MCF 10A (cell line): ENCODE results near the gene ZNF480. TPM values are rescaled to one million over a fixed set of nuclear protein-coding genes. Genes with fewer than 3 reads are reported as not detected.
"Not testable (repeated sequence)": the region's sequence is repeated elsewhere in the genome, so short reads cannot be mapped to it uniquely, and the experiment has no call there.

Source experiments
- BruUV-seq: library from RNA; stranded (reverse); fragments of 400-500 nt; replicated peaks from 2 replicates; lab custom pipeline; 2021; lab: Mats Ljungman, UMichigan
- CTCF ChIA-PET: fragments of 300-600 bp; sonication (Branson Sonifier 250); formaldehyde crosslinking; extraction: SDS; loops from one replicate; lab custom pipeline; 2021; ENCODE audit warnings: antibody characterized with exemption, inconsistent platforms; lab: Yijun Ruan, JAX
- POLR2A ChIA-PET: fragments of 300-600, 350-650 bp; sonication (Branson Sonifier 250); formaldehyde crosslinking; extraction: SDS; loops from one replicate; lab custom pipeline; 2020; ENCODE audit warnings: antibody characterized with exemption, inconsistent platforms; lab: Yijun Ruan, JAX
- DNase-seq: peaks from one replicate; pipeline ENCODE4 v3.0.0-alpha.2; 2018; ENCODE audit not compliant: unreplicated experiment
- H3K27ac Mint-ChIP-seq: one replicate; pipeline ENCODE4 v1.8.0; 2022; ENCODE audit warnings: mild to moderate bottlenecking, low read depth, mixed read lengths; ENCODE audit not compliant: unreplicated experiment
- H3K27me3 Mint-ChIP-seq: one replicate; pipeline ENCODE4 v1.8.0; 2022; ENCODE audit warnings: mixed read lengths; ENCODE audit not compliant: insufficient read depth, unreplicated experiment
- H3K36me3 Mint-ChIP-seq: one replicate; pipeline ENCODE4 v1.8.0; 2022; ENCODE audit warnings: mild to moderate bottlenecking, moderate library complexity, mixed read lengths; ENCODE audit not compliant: insufficient read depth, unreplicated experiment
- H3K4me1 Mint-ChIP-seq: one replicate; pipeline ENCODE4 v1.8.0; 2022; ENCODE audit warnings: mixed read lengths; ENCODE audit not compliant: insufficient read depth, unreplicated experiment
- H3K4me3 Mint-ChIP-seq: one replicate; pipeline ENCODE4 v1.8.0; 2022; ENCODE audit warnings: mild to moderate bottlenecking, moderate library complexity, mixed read lengths; ENCODE audit not compliant: unreplicated experiment
- H3K9me3 Mint-ChIP-seq: one replicate; pipeline ENCODE4 v1.8.0; 2022; ENCODE audit warnings: mixed read lengths; ENCODE audit not compliant: unreplicated experiment
- CTCF ChIP-seq: fragments of 200-600 bp; IDR thresholded peaks from one replicate; pipeline ENCODE4 v1.8.0; 2022; ENCODE audit warnings: antibody characterized with exemption, mild to moderate bottlenecking; ENCODE audit not compliant: unreplicated experiment
- intact Hi-C: fragments of 100-400 bp; cut with micrococcal nuclease; formaldehyde crosslinking; loops from 2 replicates; pipeline ENCODE4 v1.14.1; 2022
- total RNA-seq: library from RNA; stranded (reverse); gene quantifications from 2 replicates; pipeline ENCODE4 v1.2.3, GENCODE V29; 2022

ZNF480 gene
- total RNA-seq, 1 experiment from 2014 or later, result 13.1 TPM

DNA sequence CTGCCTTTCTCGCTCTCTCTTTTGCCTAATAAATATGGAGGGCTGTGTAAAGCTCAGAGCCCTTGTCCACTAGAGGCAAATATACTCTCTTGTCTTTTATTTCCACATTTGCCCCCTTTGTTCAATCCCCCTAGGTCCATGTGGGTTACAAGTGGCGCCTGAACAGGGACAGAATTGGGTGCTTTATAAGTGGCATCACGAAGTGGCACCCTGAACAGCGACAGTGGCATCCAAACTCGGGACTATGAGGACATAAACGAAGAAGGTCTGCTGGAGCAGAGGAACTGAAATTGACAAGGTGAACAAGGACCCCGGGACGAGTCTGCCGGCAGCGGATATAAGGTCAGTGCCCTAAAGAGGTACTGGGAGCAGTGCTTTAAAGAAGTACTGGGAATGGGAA lies 34.8 kb downstream of the ZNF480 start:
- intact Hi-C loops, result no loop called here
- Mint-ChIP-seq H3K27me3 (no peaks in the 10 kb centered on the region), H3K27ac (no peak overlapping the region), H3K36me3 (no peaks in the 10 kb centered on the region), H3K4me1 (no peaks in the 10 kb centered on the region), H3K9me3 (peaks cover 27% of the 10 kb centered on the region), H3K4me3 (no peak overlapping the region)
- ChIA-PET CTCF (no interaction called here), POLR2A (no interaction called here)
- no peak for TF ChIP-seq CTCF
- DNase-seq, result no peak
- no TSS peak for BruUV-seq

- no peak for TF ChIP-seq CTCF
- intact Hi-C loops, result no loop called here
- no peak for DNase-seq
- no peaks in the 10 kb centered on the region for H3K27me3 Mint-ChIP-seq
- no peak overlapping the region for H3K4me3 Mint-ChIP-seq
- H3K9me3 Mint-ChIP-seq, result peaks cover 39% of the 10 kb centered on the region
- no peak overlapping the region for H3K27ac Mint-ChIP-seq
- H3K4me1 Mint-ChIP-seq, result no peaks in the 10 kb centered on the region
- no TSS peak for BruUV-seq
- POLR2A ChIA-PET, result no interaction called here
- no peaks in the 10 kb centered on the region for H3K36me3 Mint-ChIP-seq
- CTCF ChIA-PET, result no interaction called here
Measured at GRCh38 chr19:52335768-52336116, 38.8 kb downstream of the ZNF480 start.

DNA sequence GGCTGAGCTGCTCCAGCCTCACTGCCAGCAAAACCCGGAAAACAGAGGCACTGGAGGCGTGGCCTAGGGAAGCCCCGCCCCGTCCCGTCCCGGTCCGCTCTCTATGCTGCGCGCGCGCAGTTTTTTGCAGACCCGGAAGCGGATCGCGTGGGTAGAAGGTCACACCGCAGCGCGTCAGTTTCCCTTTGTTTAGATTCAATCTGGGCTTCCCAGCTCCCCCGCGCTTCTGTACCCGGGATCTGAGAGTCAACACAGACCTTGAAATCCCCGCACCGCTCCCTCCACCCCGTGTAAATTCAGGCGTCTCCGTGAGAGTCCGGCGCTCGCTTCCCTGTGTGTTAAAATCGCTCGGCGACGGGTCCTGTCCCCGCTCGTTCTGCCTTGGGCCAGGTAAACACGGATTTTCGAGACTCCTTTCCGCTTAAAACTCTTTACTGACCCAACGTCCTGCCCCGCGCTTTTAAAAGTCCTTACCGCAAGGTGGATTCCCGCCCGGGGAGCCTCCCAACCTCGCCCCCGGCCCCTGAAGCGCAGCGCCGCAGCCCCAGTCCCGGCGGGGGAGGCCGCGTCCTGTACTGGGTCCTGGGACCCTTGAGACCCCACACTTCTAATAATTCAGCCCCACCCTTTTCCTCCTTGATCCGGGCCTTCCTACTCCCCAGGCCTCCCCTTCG lies 39.3 kb downstream of the ZNF480 start, which contains the start of gene ZNF610:
Gene ZNF610, plus strand, starts transcription at position 127 of the 674 bp plus-strand sequence. CDS start 12,930 bp downstream, outside the sequence.
- no peak within 1 kb of the TSS for H3K4me3 Mint-ChIP-seq
- no peak within 1 kb of the TSS for H3K27ac Mint-ChIP-seq
- no TSS peak for BruUV-seq
- POLR2A ChIA-PET, result interaction anchor here (0.6 kb wide), 1 partner anchor 540 kb away, joined by 3 read pairs; no protein-coding TSS in a partner anchor
- peaks cover 44% of the 10 kb centered on the region for H3K9me3 Mint-ChIP-seq
- no peaks in the 10 kb centered on the region for H3K36me3 Mint-ChIP-seq
- H3K4me1 Mint-ChIP-seq, result no peaks in the 10 kb centered on the region
- intact Hi-C loops, result no loop called here
- no peak for TF ChIP-seq CTCF
- H3K27me3 Mint-ChIP-seq, result no peaks in the 10 kb centered on the region
- CTCF ChIA-PET, result no interaction called here
- no peak for DNase-seq

- intact Hi-C loops, result no loop called here
- ChIA-PET POLR2A (interaction anchor here (0.6 kb wide), 1 partner anchor 539 kb away, joined by 3 read pairs; no protein-coding TSS in a partner anchor), CTCF (no interaction called here)
- H3K36me3 Mint-ChIP-seq, result no peaks in the 10 kb centered on the region
- H3K4me3 Mint-ChIP-seq, result no peak overlapping the region
- peaks cover 40% of the 10 kb centered on the region for H3K9me3 Mint-ChIP-seq
- H3K27ac Mint-ChIP-seq, result no peak overlapping the region
- no peak for DNase-seq
- no TSS peak for BruUV-seq
- no peak for TF ChIP-seq CTCF
- H3K27me3 Mint-ChIP-seq, result no peaks in the 10 kb centered on the region
- no peaks in the 10 kb centered on the region for H3K4me1 Mint-ChIP-seq
Measured at GRCh38 chr19:52336791-52337381, 39.9 kb downstream of the ZNF480 start.

GRCh38 chr19:52339022-52339421 lies 42.1 kb downstream of the ZNF480 start:
- H3K27ac Mint-ChIP-seq, intact Hi-C loops, POLR2A ChIA-PET, DNase-seq, H3K36me3 Mint-ChIP-seq, CTCF ChIA-PET, BruUV-seq, H3K4me3 Mint-ChIP-seq, H3K4me1 Mint-ChIP-seq, H3K27me3 Mint-ChIP-seq: not testable (repeated sequence)
- H3K9me3 Mint-ChIP-seq, result peaks cover 23% of the 10 kb centered on the region
